Colonic mucosa (tissue), 4 donors: ENCODE results near the gene FAM168A. TPM values are rescaled to one million over a fixed set of nuclear protein-coding genes. Genes with fewer than 3 reads are reported as not detected.
A peak's percentile ranks its signal among the peaks of the same experiment; 100 is the strongest.

ENCODE experiments used
- DNase-seq: peaks from one replicate; pipeline ENCODE4 v3.0.0-alpha.2; 2020
- H3K27ac ChIP-seq: fragments of 200-600 bp; one replicate; pipeline ENCODE4 v1.8.0; 2021
- H3K27me3 ChIP-seq: fragments of 200-600 bp; one replicate; pipeline ENCODE4 v1.8.0; 2021
- H3K36me3 ChIP-seq: fragments of 200-600 bp; one replicate; pipeline ENCODE4 v1.8.0; 2021
- H3K4me1 ChIP-seq: fragments of 200-600 bp; one replicate; pipeline ENCODE4 v1.8.0; 2021; ENCODE audit warnings: mild to moderate bottlenecking
- H3K4me3 ChIP-seq: fragments of 200-600 bp; one replicate; pipeline ENCODE4 v1.8.0; 2021
- H3K9ac ChIP-seq, 2 donors: one replicate each; pipeline ENCODE4 v1.7.0; 2013; ENCODE audit warnings: control low read depth in 2 of 2, low read depth in 2 of 2, low read length in 2 of 2
- H3K9me3 ChIP-seq: fragments of 200-600 bp; one replicate; pipeline ENCODE4 v1.8.0; 2021
- intact Hi-C: fragments of 100-400 bp; cut with DNase I; formaldehyde crosslinking; loops from one replicate; pipeline ENCODE4 v1.14.1; 2022
- total RNA-seq, 2 donors: library from RNA; stranded (reverse); fragmentation: NEBNext Ultra II Directional in 1 of 2; extraction: Animal tissue kit (Norgen Biotek cat#: 25700) in 1 of 2; gene quantifications; one replicate each; pipeline ENCODE4 v1.2.1, GENCODE V29; 2021
- TF ChIP-seq, protein P1 (sequence below): fragments of 200-600 bp; IDR thresholded peaks from one replicate; pipeline ENCODE4 v1.8.0; 2022; ENCODE audit warnings: antibody characterized with exemption, mild to moderate bottlenecking
- donor health status: healthy.
- donor health status: DM: no; HTN: no; CAD: no.
- donor health status: DM: no; HTN: no; CAD: no.

Gene FAM168A
- total RNA-seq, 2 donors from 2014 or later, result 16.9 to 21.6 TPM

GRCh38 chr11:73428699-73429098 is 169.2 kb downstream of the FAM168A start:
- TF ChIP-seq, protein P1, sequence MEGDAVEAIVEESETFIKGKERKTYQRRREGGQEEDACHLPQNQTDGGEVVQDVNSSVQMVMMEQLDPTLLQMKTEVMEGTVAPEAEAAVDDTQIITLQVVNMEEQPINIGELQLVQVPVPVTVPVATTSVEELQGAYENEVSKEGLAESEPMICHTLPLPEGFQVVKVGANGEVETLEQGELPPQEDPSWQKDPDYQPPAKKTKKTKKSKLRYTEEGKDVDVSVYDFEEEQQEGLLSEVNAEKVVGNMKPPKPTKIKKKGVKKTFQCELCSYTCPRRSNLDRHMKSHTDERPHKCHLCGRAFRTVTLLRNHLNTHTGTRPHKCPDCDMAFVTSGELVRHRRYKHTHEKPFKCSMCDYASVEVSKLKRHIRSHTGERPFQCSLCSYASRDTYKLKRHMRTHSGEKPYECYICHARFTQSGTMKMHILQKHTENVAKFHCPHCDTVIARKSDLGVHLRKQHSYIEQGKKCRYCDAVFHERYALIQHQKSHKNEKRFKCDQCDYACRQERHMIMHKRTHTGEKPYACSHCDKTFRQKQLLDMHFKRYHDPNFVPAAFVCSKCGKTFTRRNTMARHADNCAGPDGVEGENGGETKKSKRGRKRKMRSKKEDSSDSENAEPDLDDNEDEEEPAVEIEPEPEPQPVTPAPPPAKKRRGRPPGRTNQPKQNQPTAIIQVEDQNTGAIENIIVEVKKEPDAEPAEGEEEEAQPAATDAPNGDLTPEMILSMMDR, result no peak
- Histone ChIP-seq H3K36me3 (no peaks in the 10 kb centered on the region), H3K27me3 (no peaks in the 10 kb centered on the region), H3K4me3 (no peak overlapping the region), H3K27ac (no peak overlapping the region), H3K9ac (no peak overlapping the region), H3K9me3 (no peaks in the 10 kb centered on the region), H3K4me1 (no peaks in the 10 kb centered on the region)
- intact Hi-C loops, result no loop called here
- no peak for DNase-seq

- intact Hi-C loops, result no loop called here
- Histone ChIP-seq H3K9me3 (no peaks in the 10 kb centered on the region), H3K36me3 (no peaks in the 10 kb centered on the region), H3K4me3 (no peak overlapping the region), H3K9ac (no peak overlapping the region), H3K4me1 (no peaks in the 10 kb centered on the region), H3K27ac (no peak overlapping the region), H3K27me3 (no peaks in the 10 kb centered on the region)
- DNase-seq, result no peak
- TF ChIP-seq, protein P1, result no peak
These were observed 169.7 kb downstream of the FAM168A start for GRCh38 chr11:73428227-73428626.

DNA sequence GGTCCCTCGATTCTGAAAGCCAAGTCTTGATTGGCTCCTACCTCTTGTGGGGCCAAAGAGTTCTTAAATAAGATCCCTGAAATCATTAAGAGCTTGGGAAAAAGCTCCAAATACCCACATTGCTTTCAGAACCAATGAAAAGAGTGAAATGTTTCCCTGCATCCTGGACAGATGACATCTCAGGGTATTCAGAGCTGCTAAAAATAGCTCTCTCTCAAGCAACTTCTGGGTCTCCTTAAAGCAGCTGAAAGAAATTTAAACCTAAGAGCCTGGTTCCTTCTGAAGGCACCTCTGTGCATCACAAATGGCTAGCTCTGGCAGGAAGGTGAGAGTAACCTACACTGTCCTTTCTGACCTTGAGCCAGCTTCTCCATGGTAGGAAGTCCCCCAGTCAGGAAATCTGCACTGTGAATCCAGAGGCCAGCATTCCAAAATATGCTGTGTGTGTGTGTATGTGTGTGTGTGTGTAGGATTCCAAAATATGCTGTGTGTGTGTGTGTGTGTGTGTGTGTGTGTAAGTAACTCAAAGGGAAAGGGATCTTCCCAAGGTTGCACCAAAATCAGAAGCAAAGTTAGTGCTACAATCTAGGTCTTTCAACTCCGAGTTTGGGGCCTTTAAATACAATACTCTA is 171.6 kb downstream of the FAM168A start:
- Histone ChIP-seq H3K4me3 (no peak overlapping the region), H3K27ac (no peak overlapping the region), H3K4me1 (no peaks in the 10 kb centered on the region), H3K27me3 (no peaks in the 10 kb centered on the region), H3K9me3 (no peaks in the 10 kb centered on the region), H3K36me3 (no peaks in the 10 kb centered on the region), H3K9ac (no peak overlapping the region)
- DNase-seq, result no peak
- TF ChIP-seq, protein P1, result no peak
- intact Hi-C loops, result no loop called here

DNA sequence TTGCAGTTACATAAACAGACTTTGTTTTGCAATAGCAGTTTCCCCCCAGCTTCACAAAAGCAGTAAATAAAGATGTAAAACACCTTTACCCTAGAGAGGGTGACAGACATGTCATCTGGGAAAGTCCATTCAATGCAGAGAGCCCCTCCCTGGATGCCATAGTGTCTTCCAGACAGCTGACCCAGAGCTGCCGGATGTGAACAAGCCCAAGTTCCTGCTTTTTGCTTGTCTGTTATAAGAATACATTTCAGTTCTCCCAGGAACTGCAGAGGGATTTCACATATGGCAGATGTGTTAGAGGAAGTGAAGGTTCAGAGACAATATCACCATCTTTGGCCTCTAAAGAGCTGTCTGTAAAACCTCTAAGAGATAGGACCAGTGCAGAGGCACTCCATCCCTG is 172.8 kb downstream of the FAM168A start:
- H3K36me3 ChIP-seq, result no peaks in the 10 kb centered on the region
- intact Hi-C loops, result no loop called here
- H3K27ac ChIP-seq, result no peak overlapping the region
- no peak overlapping the region for H3K9ac ChIP-seq
- TF ChIP-seq, protein P1, result no peak
- no peak overlapping the region for H3K4me3 ChIP-seq
- no peaks in the 10 kb centered on the region for H3K9me3 ChIP-seq
- H3K4me1 ChIP-seq, result no peaks in the 10 kb centered on the region
- DNase-seq, result peak; percentile 20
- no peaks in the 10 kb centered on the region for H3K27me3 ChIP-seq

DNA sequence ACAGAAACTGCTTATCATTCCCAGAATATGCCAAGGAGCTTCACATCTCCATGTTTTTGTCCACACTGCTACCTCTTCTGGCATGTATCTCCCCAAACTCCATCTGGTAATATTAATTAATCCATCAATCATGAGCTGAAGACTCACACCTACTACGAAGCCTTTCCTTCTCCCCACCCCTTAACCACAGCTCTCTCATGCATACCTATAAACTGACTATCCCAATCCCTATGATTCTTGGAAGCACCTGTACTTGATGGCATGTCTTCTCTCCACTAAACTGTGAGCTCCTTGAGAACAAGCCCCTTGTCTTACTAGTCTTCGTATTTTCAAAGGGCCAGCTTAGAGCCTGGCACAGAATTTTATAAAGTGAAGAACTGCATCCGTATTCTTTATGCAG is 174.4 kb downstream of the FAM168A start:
- TF ChIP-seq, protein P1, result no peak
- no peak overlapping the region for H3K9ac ChIP-seq
- no peak overlapping the region for H3K27ac ChIP-seq
- H3K36me3 ChIP-seq, result no peaks in the 10 kb centered on the region
- no peaks in the 10 kb centered on the region for H3K4me1 ChIP-seq
- intact Hi-C loops, result no loop called here
- no peak for DNase-seq
- no peak overlapping the region for H3K4me3 ChIP-seq
- H3K9me3 ChIP-seq, result no peaks in the 10 kb centered on the region
- H3K27me3 ChIP-seq, result no peaks in the 10 kb centered on the region
